Measurements from ENCODE around the gene ENTHD1.

DNA sequence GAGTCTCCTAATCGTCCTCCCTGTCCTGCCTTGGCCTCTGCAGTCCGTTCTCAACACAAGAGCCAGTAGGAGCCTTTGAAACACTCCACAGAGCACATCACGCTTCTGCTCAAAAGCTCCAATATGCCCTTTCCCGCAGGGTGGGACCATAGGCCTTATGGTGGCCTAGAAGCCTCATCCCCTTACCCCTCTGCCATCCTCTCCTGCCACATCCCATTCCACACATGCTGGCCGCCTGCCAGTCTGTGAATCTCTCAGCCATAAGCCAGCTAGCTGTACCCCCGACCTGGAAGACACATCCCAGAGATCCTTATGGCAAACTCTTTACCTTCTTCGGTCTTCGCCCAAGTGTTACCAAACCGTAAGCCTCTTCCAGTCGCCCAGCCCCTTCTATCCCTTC is 157.8 kb downstream of the ENTHD1 start:
- TF ChIP-seq POLR2A (IDR thresholded peaks at IDR 0.05; ENCODE audit: low read depth, low read length) (no peak), CTCF (IDR thresholded peaks at IDR 0.05; ENCODE audit: extremely low read depth in 1 of 2, insufficient read depth in 1 of 2, low read depth in 1 of 2, low read length in 2 of 2) (no peak), EZH2 (IDR thresholded peaks at IDR 0.05; ENCODE audit: borderline replicate concordance, low read depth, low read length, severe bottlenecking) (no peak), POLR2AphosphoS5 (IDR thresholded peaks at IDR 0.05; ENCODE audit: insufficient read depth, low read depth, low read length) (no peak), MAX (IDR thresholded peaks at IDR 0.05; ENCODE audit: insufficient read depth, insufficient read length) (no peak), MYC (IDR thresholded peaks at IDR 0.05; ENCODE audit: low read depth, low read length) (no peak), JUN (IDR thresholded peaks at IDR 0.05; ENCODE audit: borderline replicate concordance, insufficient read depth, insufficient read length, low read depth) (no peak), GATA2 (IDR thresholded peaks at IDR 0.05; ENCODE audit: insufficient read depth, insufficient read length, low read depth, low read length) (no peak)
